HG03039 (cell line): ENCODE measurements around the gene TAGAP.
A peak's percentile ranks its signal among the peaks of the same experiment; 100 is the strongest.

Experiments used
- ATAC-seq: cut with Tn5 transposase; IDR thresholded peaks from one replicate; pipeline ENCODE4 v1.9.1; 2021; ENCODE audit warnings: mild to moderate bottlenecking, moderate library complexity; ENCODE audit not compliant: unreplicated experiment

Gene TAGAP

GRCh38 chr6:159071843-159072769 lies 27.3 kb upstream of the TAGAP start:
- no peak for ATAC-seq

GRCh38 chr6:159068904-159069578 lies 24.2 kb upstream of the TAGAP start:
- ATAC-seq = no peak

GRCh38 chr6:159067334-159067733 lies 22.5 kb upstream of the TAGAP start:
- ATAC-seq = peak; percentile 66

GRCh38 chr6:159066483-159066882 lies 21.7 kb upstream of the TAGAP start:
- no peak for ATAC-seq

- no peak for ATAC-seq
Measured at GRCh38 chr6:159065759-159066329, 21.1 kb upstream of the TAGAP start.

- ATAC-seq = no peak
Measured at GRCh38 chr6:159065091-159065490, 20.3 kb upstream of the TAGAP start.

- ATAC-seq = no peak
Measured at GRCh38 chr6:159064477-159064876, 19.7 kb upstream of the TAGAP start.

GRCh38 chr6:159063549-159063948 lies 18.8 kb upstream of the TAGAP start:
- ATAC-seq = no peak

GRCh38 chr6:159062976-159063375 lies 18.2 kb upstream of the TAGAP start:
- no peak for ATAC-seq

GRCh38 chr6:159062564-159062945 lies 17.8 kb upstream of the TAGAP start:
- ATAC-seq = no peak

- no peak for ATAC-seq
Measured at GRCh38 chr6:159061805-159062563, 17.2 kb upstream of the TAGAP start.

GRCh38 chr6:159061146-159061545 lies 16.4 kb upstream of the TAGAP start:
- no peak for ATAC-seq

- ATAC-seq = no peak
Measured at GRCh38 chr6:159059885-159060506, 15.2 kb upstream of the TAGAP start.

GRCh38 chr6:159059141-159059540 lies 14.3 kb upstream of the TAGAP start:
- ATAC-seq = no peak

- ATAC-seq = no peak
Measured at GRCh38 chr6:159056899-159057298, 12.1 kb upstream of the TAGAP start.

- no peak for ATAC-seq
Measured at GRCh38 chr6:159056432-159056831, 11.6 kb upstream of the TAGAP start.

GRCh38 chr6:159056003-159056402 lies 11.2 kb upstream of the TAGAP start:
- ATAC-seq = no peak

- no peak for ATAC-seq
Measured at GRCh38 chr6:159053781-159054398, 9.1 kb upstream of the TAGAP start.

GRCh38 chr6:159052720-159053119 lies 7.9 kb upstream of the TAGAP start:
- ATAC-seq = no peak
